Uterus (tissue), 4 donors: Measurements from ENCODE around the gene UBC. TPM values are rescaled to one million over a fixed set of nuclear protein-coding genes. Genes with fewer than 3 reads are reported as not detected.

Source experiments
- DNase-seq, 2 donors: peaks; one replicate each; pipeline ENCODE4 v3.0.0-alpha.2; 2019 to 2020
- H3K27ac ChIP-seq, 2 donors: fragments of 200-600 bp; sonication (generic); 1 replicate in 1 of 2; 2 replicates in 1 of 2; pipeline ENCODE4 v1.5.1; 2016 to 2018
- H3K27me3 ChIP-seq, 2 donors: fragments of 200-600 bp; sonication (generic); one replicate each; pipeline ENCODE4 v1.5.1; 2018 to 2019; ENCODE audit warnings: control low read depth in 1 of 2
- H3K36me3 ChIP-seq, 2 donors: fragments of 200-600 bp; sonication (generic); one replicate each; pipeline ENCODE4 v1.5.1; 2019; ENCODE audit warnings: control low read depth in 1 of 2
- H3K4me1 ChIP-seq, 2 donors: fragments of 200-600 bp; sonication (generic); one replicate each; pipeline ENCODE4 v1.5.1; 2018 to 2019; ENCODE audit warnings: control low read depth in 1 of 2
- H3K4me3 ChIP-seq, 2 donors: fragments of 200-600 bp; sonication (generic); 1 replicate in 1 of 2; 2 replicates in 1 of 2; pipeline ENCODE4 v1.5.1; 2018 to 2019; ENCODE audit warnings: mild to moderate bottlenecking in 1 of 2
- H3K9me3 ChIP-seq, 2 donors: fragments of 200-600 bp; sonication (generic); one replicate each; pipeline ENCODE4 v1.5.1; 2019; ENCODE audit warnings: control low read depth in 1 of 2
- POLR2A ChIP-seq, 2 donors: fragments of 450-650 bp; IDR thresholded peaks; one replicate each; pipeline ENCODE4 v1.6.1; 2016; ENCODE audit warnings: antibody characterized with exemption in 2 of 2, mild to moderate bottlenecking in 1 of 2, moderate library complexity in 1 of 2
- intact Hi-C: fragments of 100-400 bp; cut with DNase I; formaldehyde crosslinking; loops from one replicate; pipeline ENCODE4 v1.15.1; 2023; ENCODE audit warnings: low total_unique reads
- total RNA-seq, 4 donors: library from RNA; depleted of rRNA in 3 of 4; stranded (reverse); fragments of >200 nt in 3 of 4; gene quantifications; one replicate each; pipeline versions ENCODE4 v1.1.0 to v1.2.4, GENCODE V29; 2014 to 2023
- TF ChIP-seq, protein P1 (sequence below), 4 experiments: fragments of 200-600 bp in 2 of 4; fragments of 450-650 bp in 2 of 4; sonication (generic) in 2 of 4; IDR thresholded peaks; one replicate each; pipeline ENCODE4 v1.5.1; 2016 to 2019; ENCODE audit warnings: antibody characterized with exemption in 4 of 4, mild to moderate bottlenecking in 2 of 4, moderate library complexity in 1 of 4
- donor health status: DM: yes; HTN: yes; CAD: no.

UBC gene
- total RNA-seq, 4 donors from 2014 or later = 821 to 1,719 (median 1,034) TPM

DNA sequence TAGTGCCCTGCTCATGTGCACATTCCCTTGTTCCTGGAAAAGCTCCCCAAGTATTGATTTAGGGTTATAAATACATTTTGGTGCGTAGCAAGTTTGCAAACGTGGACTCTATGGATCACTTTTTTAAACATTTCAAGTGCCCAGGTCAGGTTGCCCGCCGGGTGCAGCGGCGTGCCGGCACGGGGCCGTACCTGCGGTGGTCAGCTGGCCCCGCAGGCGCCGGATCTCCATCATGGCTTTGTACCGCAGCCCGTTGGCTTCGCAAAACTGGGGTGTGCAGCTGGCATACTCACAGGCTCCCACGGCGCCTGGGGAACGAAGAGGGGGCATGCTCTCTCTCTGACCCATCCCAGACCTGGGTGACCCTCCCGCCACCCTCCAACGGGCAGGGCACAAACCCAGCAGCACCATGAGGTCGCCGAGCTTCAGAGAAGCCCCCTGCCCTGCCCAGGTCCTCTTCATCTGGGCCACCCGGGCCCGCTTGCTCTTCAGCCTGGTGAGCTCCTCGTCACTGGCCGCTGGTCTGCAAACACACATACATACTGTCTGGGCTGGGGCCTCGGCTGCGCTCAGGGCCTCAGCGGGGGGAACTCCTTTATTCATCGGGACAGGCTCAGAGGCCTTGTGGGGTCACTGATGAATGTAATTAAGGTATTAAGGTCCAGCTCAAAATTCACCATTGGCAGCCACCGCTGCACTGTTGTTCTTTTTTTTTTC is 39.4 kb upstream of the UBC start:
- H3K27me3 ChIP-seq = no peaks in the 10 kb centered on the region
- no peaks in the 10 kb centered on the region for H3K36me3 ChIP-seq
- no peaks in the 10 kb centered on the region for H3K9me3 ChIP-seq
- H3K4me3 ChIP-seq = no peak overlapping the region
- intact Hi-C loops = no loop called here
- TF ChIP-seq POLR2A (IDR thresholded peaks at IDR 0.05) = no peak
- TF ChIP-seq, protein P1, sequence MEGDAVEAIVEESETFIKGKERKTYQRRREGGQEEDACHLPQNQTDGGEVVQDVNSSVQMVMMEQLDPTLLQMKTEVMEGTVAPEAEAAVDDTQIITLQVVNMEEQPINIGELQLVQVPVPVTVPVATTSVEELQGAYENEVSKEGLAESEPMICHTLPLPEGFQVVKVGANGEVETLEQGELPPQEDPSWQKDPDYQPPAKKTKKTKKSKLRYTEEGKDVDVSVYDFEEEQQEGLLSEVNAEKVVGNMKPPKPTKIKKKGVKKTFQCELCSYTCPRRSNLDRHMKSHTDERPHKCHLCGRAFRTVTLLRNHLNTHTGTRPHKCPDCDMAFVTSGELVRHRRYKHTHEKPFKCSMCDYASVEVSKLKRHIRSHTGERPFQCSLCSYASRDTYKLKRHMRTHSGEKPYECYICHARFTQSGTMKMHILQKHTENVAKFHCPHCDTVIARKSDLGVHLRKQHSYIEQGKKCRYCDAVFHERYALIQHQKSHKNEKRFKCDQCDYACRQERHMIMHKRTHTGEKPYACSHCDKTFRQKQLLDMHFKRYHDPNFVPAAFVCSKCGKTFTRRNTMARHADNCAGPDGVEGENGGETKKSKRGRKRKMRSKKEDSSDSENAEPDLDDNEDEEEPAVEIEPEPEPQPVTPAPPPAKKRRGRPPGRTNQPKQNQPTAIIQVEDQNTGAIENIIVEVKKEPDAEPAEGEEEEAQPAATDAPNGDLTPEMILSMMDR (IDR thresholded peaks at IDR 0.05) = no peak
- no peak for DNase-seq
- no peaks in the 10 kb centered on the region for H3K4me1 ChIP-seq
- H3K27ac ChIP-seq = no peak overlapping the region

DNA sequence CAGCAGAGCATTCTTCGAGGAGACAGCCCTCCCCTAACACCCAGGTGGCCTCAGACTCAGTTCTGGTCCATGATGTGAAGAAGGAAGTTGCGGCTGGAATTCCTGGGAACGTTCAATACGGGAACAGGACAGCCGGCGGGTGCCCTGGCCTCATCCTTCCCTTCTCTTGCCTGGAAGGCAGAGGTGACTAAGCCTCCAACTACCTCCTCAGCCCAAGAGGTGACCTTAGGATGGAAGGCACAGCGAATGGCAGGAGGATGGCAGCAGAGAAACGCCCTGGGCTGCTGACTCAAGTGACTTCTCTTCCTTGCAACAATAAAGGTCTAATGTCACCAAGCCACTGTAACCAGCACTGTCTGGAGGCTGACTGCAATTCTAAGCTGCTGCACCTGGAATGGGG is 38.4 kb upstream of the UBC start:
- TF ChIP-seq, protein P1 (IDR thresholded peaks at IDR 0.05) = no peak
- no peak for TF ChIP-seq POLR2A (IDR thresholded peaks at IDR 0.05)
- Histone ChIP-seq H3K27me3 (no peaks in the 10 kb centered on the region), H3K4me3 (no peak overlapping the region), H3K27ac (no peak overlapping the region), H3K9me3 (no peaks in the 10 kb centered on the region), H3K36me3 (no peaks in the 10 kb centered on the region), H3K4me1 (no peaks in the 10 kb centered on the region)
- no peak for DNase-seq
- intact Hi-C loops = no loop called here

DNA sequence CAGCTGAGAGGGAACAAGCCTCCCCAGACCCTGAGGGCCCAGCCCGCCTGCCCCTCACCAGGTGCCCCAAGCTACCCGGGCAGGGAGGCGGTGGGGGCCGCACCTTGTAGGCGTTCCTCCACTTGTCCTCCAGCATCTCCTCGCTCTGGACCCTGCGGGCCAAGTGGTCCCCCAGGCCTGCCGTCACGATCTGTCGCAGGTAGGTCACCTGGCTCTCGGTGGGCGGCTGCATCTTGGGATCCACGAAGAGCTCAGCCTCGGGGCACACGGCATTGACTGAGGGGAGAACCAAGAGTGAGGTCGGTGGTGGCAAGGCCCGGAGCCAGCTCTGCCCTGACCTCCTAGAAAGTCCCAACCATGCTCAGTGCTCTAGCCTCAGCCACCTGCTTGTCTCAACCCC is 37.8 kb upstream of the UBC start:
- H3K9me3 ChIP-seq = no peaks in the 10 kb centered on the region
- no peaks in the 10 kb centered on the region for H3K36me3 ChIP-seq
- no peak overlapping the region for H3K4me3 ChIP-seq
- no peak overlapping the region for H3K27ac ChIP-seq
- TF ChIP-seq, protein P1 (IDR thresholded peaks at IDR 0.05) = no peak
- TF ChIP-seq POLR2A (IDR thresholded peaks at IDR 0.05) = no peak
- H3K27me3 ChIP-seq = no peaks in the 10 kb centered on the region
- intact Hi-C loops = no loop called here
- no peak for DNase-seq
- no peaks in the 10 kb centered on the region for H3K4me1 ChIP-seq

DNA sequence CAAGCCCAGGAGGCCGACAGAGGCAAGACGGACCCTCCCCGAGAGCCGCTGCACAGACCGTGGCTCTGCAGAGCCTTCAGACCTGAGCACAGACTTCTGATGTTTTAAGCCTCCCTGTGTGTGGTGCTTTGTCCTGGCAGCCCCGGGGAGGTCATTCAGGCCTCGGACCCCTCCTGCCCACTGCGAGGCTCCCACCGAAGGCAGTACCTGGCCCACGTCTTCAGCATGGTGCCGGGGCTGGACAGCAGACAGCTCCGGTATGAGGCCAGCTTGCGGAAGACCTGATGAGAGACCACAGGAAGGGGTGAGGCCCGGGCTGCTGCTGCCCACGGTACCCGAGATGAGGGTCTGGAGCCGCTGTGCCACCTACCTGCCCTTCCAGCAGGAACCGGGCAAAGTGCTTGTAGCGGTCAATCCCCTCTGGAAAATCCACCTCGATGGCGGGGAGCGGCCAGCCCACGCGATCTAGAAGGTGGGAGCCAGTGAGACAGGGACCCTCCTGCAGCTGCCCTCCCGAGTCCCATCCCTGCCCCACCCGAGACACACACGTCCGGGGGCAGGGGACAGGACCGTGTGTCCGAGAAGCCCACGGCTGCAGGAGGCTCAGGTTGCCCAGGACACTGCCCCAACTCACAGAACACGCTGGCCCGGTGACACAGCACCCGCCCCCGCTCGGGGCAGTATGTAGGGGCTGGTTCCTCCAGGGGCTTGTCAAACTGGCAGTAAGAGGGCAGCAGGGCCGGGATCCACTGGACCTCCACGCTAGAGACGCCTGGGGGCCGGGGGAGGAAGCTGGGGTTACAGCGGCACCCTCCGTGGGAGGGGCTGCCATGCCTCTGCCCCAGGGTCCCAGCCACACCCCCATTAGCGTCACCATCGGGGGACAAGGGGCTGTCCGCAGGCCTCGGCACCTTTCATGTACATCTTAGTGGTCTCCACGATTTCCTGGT is 35.6 kb upstream of the UBC start:
- Histone ChIP-seq H3K4me1 (no peaks in the 10 kb centered on the region), H3K27me3 (no peaks in the 10 kb centered on the region), H3K4me3 (no peak overlapping the region), H3K27ac (no peak overlapping the region), H3K9me3 (no peaks in the 10 kb centered on the region), H3K36me3 (no peaks in the 10 kb centered on the region)
- no peak for TF ChIP-seq POLR2A (IDR thresholded peaks at IDR 0.05)
- TF ChIP-seq, protein P1 (IDR thresholded peaks at IDR 0.05) = no peak
- DNase-seq = no peak
- intact Hi-C loops = no loop called here

DNA sequence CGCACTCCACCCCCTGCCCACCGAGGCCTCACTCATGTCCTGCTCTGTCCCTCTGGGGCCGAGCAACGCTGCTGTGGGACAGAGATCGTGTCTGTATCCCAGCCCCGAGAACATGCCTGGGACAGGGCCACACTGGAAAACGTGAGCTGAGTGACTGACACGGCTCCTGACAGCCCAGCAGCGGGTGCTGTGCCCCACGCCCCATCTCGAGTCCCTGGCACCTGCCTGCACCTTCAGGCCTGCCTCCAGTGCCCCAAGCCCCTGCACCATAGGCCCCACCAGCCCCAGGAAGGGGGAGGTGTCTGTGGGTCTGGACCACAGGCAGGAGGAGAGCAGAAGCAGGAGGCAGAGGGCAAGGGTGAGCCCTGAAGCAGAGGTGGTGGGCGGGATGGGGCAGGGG is 34.6 kb upstream of the UBC start:
- Histone ChIP-seq H3K9me3 (no peaks in the 10 kb centered on the region), H3K4me3 (no peak overlapping the region), H3K4me1 (no peaks in the 10 kb centered on the region), H3K27ac (no peak overlapping the region), H3K36me3 (no peaks in the 10 kb centered on the region), H3K27me3 (no peaks in the 10 kb centered on the region)
- intact Hi-C loops = no loop called here
- no peak for DNase-seq
- no peak for TF ChIP-seq POLR2A (IDR thresholded peaks at IDR 0.05)
- TF ChIP-seq, protein P1 (IDR thresholded peaks at IDR 0.05) = no peak
